T-helper 2 cell (primary cell): ENCODE data around the gene FAM20B.

Experiments used
- DNase-seq, 5 experiments: peaks; one replicate each; pipeline versions ENCODE4 v3.0.0 to v3.0.0-alpha.2; 2012 to 2022

The FAM20B gene

GRCh38 chr1:179052776-179053175 lies 27.1 kb downstream of the FAM20B start:
- no peak for DNase-seq

DNA sequence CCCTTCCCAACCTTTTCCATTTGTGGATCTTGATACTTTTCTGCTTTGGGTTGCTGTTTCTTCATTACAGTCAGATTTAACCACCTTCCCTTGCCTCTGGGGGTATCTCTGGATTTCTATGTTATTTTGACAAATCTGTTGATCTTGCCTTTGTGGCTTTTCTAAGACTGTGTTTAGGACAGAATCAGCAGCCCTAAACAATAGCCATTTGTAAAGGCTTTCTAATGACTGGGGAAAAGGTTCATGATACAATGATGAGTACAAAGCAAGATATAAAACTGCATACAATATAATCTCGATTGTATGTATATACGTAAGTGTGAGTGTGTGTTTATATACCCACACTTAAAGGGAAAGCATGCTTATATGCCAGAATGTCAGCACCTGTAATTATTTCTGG lies 27.8 kb downstream of the FAM20B start:
- DNase-seq, result no peak

GRCh38 chr1:179055937-179056336 lies 30.2 kb downstream of the FAM20B start:
- no peak for DNase-seq

DNA sequence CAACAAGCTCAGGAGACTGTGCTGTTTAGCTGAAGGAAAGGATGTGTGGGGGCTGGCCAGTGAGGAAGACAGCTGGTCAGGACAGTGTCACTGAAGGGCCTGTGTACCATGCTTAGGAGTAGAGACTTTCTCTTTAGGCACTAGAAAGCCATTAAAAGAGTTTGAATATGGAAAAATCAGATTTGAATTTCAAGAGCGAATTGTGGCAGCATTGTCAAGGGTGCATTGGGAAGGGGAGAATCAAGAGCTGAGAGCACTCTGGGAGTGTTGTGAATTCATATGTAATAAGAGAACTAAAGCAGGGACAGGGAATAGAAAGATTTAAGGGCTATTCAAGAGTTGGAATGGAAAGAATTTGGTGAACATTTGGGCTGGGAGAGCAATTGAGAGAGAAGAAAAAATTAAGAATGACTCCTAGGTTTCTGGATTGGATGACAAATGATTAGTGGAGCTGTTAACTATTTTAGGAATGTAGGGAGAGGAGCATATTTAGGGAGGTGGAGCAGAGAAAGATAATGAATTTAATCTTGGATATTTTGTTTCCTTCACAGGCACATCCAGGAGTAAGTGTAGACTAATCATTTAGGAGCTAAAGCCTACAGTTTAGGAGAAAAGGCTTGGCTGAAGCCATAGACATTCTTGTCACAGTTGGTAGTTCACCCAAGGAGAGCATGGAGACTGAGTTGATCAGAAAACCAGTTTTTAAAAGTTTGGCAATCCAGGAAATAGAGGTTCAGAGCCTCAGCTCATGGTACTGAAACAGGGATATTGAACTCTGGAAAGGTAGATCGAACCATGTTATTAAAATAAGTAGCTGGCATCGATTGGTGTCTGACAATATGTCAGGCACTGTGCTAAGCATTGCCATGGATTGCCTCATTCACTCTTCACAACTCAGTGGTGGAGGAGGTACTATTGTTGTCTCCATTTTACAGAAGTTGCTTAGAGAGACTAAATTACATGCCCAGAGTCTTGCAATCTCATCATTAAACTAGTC lies 33.1 kb downstream of the FAM20B start:
- no peak for DNase-seq

- DNase-seq, result no peak
Measured at GRCh38 chr1:179061360-179062282, 35.9 kb downstream of the FAM20B start.

GRCh38 chr1:179066471-179066870 lies 40.8 kb downstream of the FAM20B start:
- no peak for DNase-seq

DNA sequence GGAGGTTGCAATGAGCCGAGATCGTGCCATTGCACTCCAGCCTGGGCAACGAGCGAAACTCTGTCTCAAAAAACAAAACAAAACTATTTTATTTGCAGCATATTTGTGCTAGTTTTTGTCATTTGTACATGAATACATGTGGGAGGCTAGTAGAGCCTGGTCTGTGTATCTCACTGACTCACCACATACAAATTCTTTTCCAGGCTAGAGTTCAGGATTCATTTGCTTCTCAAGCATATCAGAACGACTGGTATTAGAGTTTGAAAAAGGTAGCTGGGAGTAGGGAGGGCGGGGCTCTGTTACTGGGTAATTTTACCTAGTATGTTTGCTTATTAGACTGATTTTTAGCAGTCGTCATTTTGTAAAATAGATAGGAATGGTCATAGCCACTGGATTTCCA lies 51.7 kb downstream of the FAM20B start:
- no peak for DNase-seq

GRCh38 chr1:179079113-179079761 lies 53.5 kb downstream of the FAM20B start:
- peak in 3 of 5 experiments; percentile 16 to 78 (median 41) for DNase-seq

DNA sequence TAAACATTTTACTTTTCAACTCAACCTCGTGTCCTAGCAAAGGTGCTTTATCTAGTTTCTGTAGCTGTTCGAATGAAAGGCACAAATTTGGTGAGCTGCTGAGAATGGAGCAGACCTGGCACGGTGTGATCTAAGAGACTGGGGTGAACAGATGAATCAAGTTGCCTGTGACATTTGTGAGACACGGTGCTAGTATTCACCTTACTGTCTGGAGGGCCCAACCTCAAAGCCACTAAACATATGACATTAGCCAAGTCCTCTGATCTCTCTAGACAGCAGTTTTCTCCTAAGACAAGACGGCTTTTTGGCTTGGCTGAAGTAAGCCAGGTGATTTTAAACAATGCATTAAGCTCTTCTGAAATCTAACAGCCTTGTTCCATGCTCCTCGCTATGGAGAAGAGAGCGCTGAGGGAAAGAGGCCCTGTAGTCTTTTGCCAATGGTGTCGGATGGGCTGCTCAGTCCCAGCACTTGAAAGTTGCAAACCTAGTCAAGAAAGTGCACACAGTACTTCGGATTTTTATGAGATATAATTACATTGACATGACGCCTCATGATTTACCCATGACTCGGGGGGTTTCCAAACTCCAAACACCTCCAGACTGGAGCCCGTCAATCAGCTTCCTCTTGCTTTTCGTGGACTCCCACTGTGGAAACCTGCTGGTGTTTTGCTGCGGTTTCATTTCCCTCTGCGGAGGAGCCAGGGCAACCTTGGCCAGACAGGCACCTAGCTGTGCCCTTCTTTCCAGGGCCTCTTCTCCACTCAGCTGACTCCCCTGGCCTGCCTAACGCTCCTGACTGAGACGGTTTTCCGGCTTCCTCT lies 55.4 kb downstream of the FAM20B start:
- peak in 4 of 5 experiments; percentile 6 to 62 (median 44) for DNase-seq

DNA sequence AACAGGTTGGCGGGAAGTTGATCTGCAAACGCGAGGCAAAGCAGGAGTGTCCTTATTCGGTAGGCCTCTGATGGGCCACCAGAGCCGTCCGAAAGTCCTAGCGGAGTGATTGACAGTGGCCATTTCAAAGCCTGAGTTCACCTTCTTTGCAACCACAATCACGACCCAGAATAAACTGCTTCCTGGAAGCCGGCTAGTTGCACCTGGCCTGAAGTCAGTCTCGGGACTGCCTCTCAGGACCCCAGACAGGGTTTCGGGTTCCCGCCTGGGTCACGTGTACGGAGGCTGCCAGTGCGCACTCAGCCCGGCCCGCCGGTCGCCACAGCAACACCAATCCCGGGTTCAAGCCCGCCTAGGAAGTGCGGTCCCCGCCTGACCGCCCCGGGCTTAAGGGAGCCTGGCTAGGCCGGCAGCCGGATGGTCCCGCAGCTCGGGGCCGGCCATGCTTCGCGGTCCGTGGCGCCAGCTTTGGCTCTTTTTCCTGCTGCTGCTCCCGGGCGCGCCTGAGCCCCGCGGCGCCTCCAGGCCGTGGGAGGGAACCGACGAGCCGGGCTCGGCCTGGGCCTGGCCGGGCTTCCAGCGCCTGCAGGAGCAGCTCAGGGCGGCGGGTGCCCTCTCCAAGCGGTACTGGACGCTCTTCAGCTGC lies 56.1 kb downstream of the FAM20B start, which contains the start of gene TOR3A:
Gene TOR3A, plus strand, starts transcription at position 384 of the 646 bp plus-strand sequence. Its CDS starts 59 bp downstream, at position 443.
- peak; percentile 49 to 84 (median 65) for DNase-seq

- peak in 4 of 5 experiments; percentile 17 to 32 (median 22) for DNase-seq
Measured at GRCh38 chr1:179082333-179082998, 56.8 kb downstream of the FAM20B start.

DNA sequence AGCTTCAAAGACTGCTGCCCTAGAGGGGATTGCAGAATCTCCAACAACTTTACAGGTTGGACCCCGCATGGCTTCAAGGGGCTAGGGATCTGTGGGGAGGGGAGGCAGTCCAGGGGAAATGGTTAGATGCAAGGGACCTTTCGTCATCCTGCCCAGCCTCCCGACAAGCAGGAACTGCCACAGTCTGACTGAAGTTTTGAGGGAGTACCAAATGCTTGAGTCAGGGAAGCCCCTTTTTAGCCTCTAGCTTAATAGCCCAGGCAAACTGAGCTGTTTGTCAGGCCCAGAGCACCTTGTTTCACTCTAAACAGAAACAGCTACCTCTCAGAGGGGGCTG lies 57.3 kb downstream of the FAM20B start:
- DNase-seq, result peak in 2 of 5 experiments; percentile 30 to 43

GRCh38 chr1:179083533-179083932 lies 57.8 kb downstream of the FAM20B start:
- peak in 1 of 5 experiments; percentile 34 for DNase-seq

GRCh38 chr1:179087665-179088064 lies 62.0 kb downstream of the FAM20B start:
- DNase-seq, result no peak

DNA sequence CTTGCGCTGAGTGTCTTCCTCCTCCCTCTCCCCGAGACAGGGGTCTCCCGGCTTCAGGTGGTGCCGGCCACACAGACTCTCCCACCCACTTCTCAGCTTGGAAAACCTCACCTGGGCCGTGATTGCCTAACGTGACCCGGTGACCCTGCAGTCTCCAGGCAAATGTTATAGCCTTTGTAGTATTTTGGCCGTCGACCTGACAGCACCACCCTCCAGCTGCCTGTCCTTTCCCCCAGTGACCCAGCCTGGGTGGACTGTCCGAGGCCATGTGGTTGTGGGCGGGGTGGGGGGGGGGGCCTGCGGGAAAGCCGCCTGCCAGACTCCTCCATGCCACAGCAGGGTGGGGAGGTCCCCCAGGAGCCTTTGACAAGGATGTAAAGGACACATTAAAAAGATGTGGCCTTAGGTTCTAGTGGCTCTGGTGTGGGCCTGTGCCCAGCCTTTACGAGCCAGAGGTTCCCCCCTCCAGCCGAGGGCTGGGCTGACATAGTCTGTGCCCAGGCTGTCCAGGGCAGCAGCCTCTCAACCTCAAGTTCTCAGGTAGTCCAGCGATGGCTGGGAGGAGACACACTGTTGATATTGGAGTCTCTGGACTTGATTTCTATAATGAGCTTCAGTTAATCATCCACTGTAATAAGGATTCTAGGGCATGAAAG lies 64.3 kb downstream of the FAM20B start:
- DNase-seq, result no peak

DNA sequence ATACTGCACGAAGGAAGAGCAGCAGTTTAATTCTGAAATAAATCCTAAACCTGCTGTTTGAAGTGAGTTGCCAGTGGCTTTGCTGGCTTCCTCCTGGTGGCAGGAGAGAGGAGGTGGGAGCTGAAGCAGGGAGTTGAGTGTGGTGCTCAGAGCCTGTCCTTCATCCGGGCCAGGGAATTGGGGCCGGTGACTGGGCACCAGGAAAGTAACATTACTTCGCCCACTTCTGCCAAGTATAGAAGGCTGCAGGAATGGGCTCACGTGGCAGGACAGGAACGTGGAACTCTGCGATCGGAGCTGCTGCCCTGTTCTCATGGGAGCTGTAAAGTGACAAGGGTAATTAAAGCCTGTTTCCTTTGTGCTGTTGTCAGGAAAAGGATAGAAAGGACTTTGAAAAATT lies 64.8 kb downstream of the FAM20B start:
- no peak for DNase-seq

GRCh38 chr1:179090923-179091322 lies 65.2 kb downstream of the FAM20B start:
- no peak for DNase-seq

GRCh38 chr1:179091691-179092165 lies 66.0 kb downstream of the FAM20B start:
- no peak for DNase-seq

DNA sequence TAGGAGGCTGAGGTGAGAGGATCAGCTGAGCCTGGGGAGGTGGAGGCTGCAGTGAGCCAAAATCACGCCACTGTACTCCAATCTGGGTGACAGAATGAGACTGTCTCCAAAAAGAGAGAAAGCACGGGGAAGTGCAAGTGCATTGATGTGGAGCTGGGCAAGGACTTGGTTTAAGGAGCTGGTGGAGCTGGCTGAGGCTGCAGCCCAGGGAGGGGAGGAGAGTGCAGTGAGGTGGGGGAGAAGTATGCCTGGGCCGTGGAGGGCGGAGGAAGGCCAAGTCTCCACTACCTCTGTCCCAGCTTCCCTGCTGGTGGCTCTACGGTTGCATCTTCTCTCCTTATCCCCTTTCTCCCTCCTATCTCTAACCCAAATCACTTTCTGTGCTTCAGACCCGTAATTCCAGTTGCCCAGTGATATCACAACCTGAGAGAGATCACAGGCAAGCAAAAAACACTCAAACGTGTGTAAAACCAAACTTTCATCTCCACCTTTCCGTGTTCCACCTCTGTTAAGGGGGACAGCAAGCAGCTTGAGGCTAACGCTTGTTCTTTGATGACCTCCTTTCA lies 67.3 kb downstream of the FAM20B start:
- no peak for DNase-seq

GRCh38 chr1:179094818-179095217 lies 69.1 kb downstream of the FAM20B start:
- no peak for DNase-seq
